A673 (cell line): ENCODE results near the gene CALN1. TPM values are rescaled to one million over a fixed set of nuclear protein-coding genes. Genes with fewer than 3 reads are reported as not detected.

ENCODE experiments used
- BruUV-seq: library from RNA; stranded (reverse); fragments of 400-500 nt; replicated peaks from 2 replicates; lab custom pipeline; 2021; lab: Mats Ljungman, UMichigan
- CTCF ChIA-PET: fragments of 300-600 bp; sonication (Branson Sonifier 250); formaldehyde crosslinking; loops from one replicate; lab custom pipeline; 2022; ENCODE audit warnings: antibody characterized with exemption; lab: Charles Lee
- POLR2A ChIA-PET: fragments of 300-600 bp; sonication (Branson Sonifier 250); formaldehyde crosslinking; loops from one replicate; lab custom pipeline; 2022; ENCODE audit warnings: antibody characterized with exemption; ENCODE audit not compliant: low non-redundant PET; lab: Charles Lee
- DNase-seq: peaks from one replicate; pipeline ENCODE4 v3.0.0-alpha.2; 2015; ENCODE audit warnings: low spot score
- H3K27ac ChIP-seq: fragments of 200-600 bp; sonication (generic); 2 replicates; pipeline ENCODE4 v1.5.1; 2016; ENCODE audit warnings: mixed run types, low read depth, mild to moderate bottlenecking, mixed read lengths, antibody characterized with exemption, low read length; ENCODE audit not compliant: poor library complexity, severe bottlenecking
- H3K27me3 ChIP-seq: fragments of 200-600 bp; sonication (generic); replicated peaks from 2 replicates; pipeline ENCODE4 v1.6.1; 2017; ENCODE audit warnings: mixed run types, low read depth, mild to moderate bottlenecking, mixed read lengths, antibody characterized with exemption, low read length; ENCODE audit not compliant: insufficient read depth, poor library complexity
- H3K36me3 ChIP-seq: fragments of 200-600 bp; sonication (generic); 2 replicates; pipeline ENCODE4 v1.6.1; 2016; ENCODE audit warnings: mixed run types, mild to moderate bottlenecking, mixed read lengths, antibody characterized with exemption, low read length; ENCODE audit not compliant: insufficient read depth, poor library complexity, severe bottlenecking
- H3K4me1 ChIP-seq: fragments of 200-600 bp; sonication (generic); 2 replicates; pipeline ENCODE4 v1.6.1; 2017; ENCODE audit warnings: mixed run types, mild to moderate bottlenecking, mixed read lengths, antibody characterized with exemption, low read length; ENCODE audit not compliant: insufficient read depth, poor library complexity, severe bottlenecking
- H3K4me3 ChIP-seq: fragments of 200-600 bp; sonication (generic); 2 replicates; pipeline ENCODE4 v1.5.1; 2016; ENCODE audit warnings: low read depth, mixed run types, mild to moderate bottlenecking, mixed read lengths, low read length; ENCODE audit not compliant: poor library complexity, severe bottlenecking
- H3K9me3 ChIP-seq: fragments of 200-600 bp; sonication (generic); 2 replicates; pipeline ENCODE4 v1.6.1; 2016; ENCODE audit warnings: mixed run types, low read depth, mild to moderate bottlenecking, mixed read lengths, antibody characterized with exemption, low read length; ENCODE audit not compliant: poor library complexity, severe bottlenecking
- CTCF ChIP-seq: fragments of 300-800, 200-600 bp; sonication (generic); conservative IDR thresholded peaks from 2 replicates; pipeline ENCODE4 v1.5.1; 2017; ENCODE audit warnings: low read depth, mild to moderate bottlenecking, antibody characterized with exemption, low read length, moderate library complexity, mixed read lengths
- EZH2 ChIP-seq: fragments of 200-600 bp; sonication (generic); IDR thresholded peaks from 2 replicates; pipeline ENCODE4 v1.6.1; 2017; ENCODE audit warnings: borderline replicate concordance, low read depth, mild to moderate bottlenecking, mixed read lengths, antibody characterized with exemption, low read length; ENCODE audit not compliant: poor library complexity, severe bottlenecking
- intact Hi-C: fragments of 100-400 bp; cut with micrococcal nuclease; formaldehyde crosslinking; loops from one replicate; pipeline ENCODE4 v1.10.0; 2022; ENCODE audit not compliant: unreplicated experiment
- total RNA-seq: library from RNA; stranded (reverse); gene quantifications from 2 replicates; pipeline ENCODE4 v1.2.3, GENCODE V29; 2021

The CALN1 gene
- total RNA-seq, 1 experiment from 2014 or later = not detected

- TF ChIP-seq CTCF (no peak), EZH2 (no peak)
- intact Hi-C loops = no loop called here
- Histone ChIP-seq H3K9me3 (peaks cover 2% of the 10 kb centered on the region), H3K4me1 (no peaks in the 10 kb centered on the region), H3K36me3 (no peaks in the 10 kb centered on the region), H3K4me3 (no peak overlapping the region), H3K27ac (no peak overlapping the region), H3K27me3 (no peaks in the 10 kb centered on the region)
- no peak for DNase-seq
- ChIA-PET CTCF (no interaction called here), POLR2A (no interaction called here)
- BruUV-seq = no TSS peak
These were observed 324.2 kb downstream of the CALN1 start for GRCh38 chr7:72087926-72088325.

DNA sequence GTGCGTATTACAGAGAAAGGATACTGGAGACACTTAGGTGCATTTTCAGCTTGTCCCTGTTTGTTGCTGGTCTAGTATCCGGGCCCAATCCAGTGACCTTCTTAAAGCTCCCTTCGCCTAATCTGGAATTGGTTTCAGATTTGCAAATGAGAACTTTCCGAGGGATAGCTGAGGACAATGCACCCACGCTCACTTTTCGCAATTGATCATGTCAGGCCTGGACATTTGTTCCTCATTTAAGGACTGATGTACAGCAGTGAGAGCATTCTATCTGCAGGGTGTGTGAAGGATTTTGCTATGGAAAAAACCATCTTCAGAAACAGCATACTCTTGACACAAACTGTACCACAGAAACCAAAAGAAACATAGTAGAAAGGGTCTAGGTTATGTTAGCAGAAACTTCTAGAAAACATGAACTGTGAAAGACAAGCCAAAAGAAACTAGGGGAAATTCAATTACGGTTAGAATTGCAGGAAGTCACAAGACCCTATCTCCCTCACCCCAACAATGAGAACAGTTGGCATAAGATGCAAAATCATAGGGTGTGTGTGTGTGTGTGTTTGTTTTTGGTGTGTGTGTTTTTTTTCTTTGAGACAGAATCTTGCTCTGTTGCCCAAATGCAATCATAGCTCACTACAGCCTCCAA lies 331.1 kb downstream of the CALN1 start:
- intact Hi-C loops = no loop called here

GRCh38 chr7:72080341-72080766 lies 331.8 kb downstream of the CALN1 start:
- H3K27me3 ChIP-seq = no peaks in the 10 kb centered on the region
- DNase-seq = no peak
- TF ChIP-seq CTCF (no peak), EZH2 (no peak)
- no peak overlapping the region for H3K4me3 ChIP-seq
- no peak overlapping the region for H3K27ac ChIP-seq
- POLR2A ChIA-PET = no interaction called here
- intact Hi-C loops = no loop called here
- BruUV-seq = no TSS peak
- CTCF ChIA-PET = interaction anchor here (0.6 kb wide), 1 partner anchor 14 kb away, joined by 3 read pairs; no protein-coding TSS in a partner anchor
- peaks cover 10% of the 10 kb centered on the region for H3K9me3 ChIP-seq
- H3K36me3 ChIP-seq = no peaks in the 10 kb centered on the region
- no peaks in the 10 kb centered on the region for H3K4me1 ChIP-seq

More for the DNA sequence above, 331.1 kb downstream of the CALN1 start:
- POLR2A ChIA-PET = no interaction called here
- H3K4me3 ChIP-seq = no peak overlapping the region
- CTCF ChIA-PET = interaction anchor here (0.6 kb wide), 1 partner anchor 15 kb away, joined by 3 read pairs; no protein-coding TSS in a partner anchor
- no peak overlapping the region for H3K27ac ChIP-seq
- H3K9me3 ChIP-seq = peaks cover 7% of the 10 kb centered on the region
- TF ChIP-seq CTCF (no peak), EZH2 (no peak)
- H3K27me3 ChIP-seq = no peaks in the 10 kb centered on the region
- BruUV-seq = no TSS peak
- no peaks in the 10 kb centered on the region for H3K36me3 ChIP-seq
- no peaks in the 10 kb centered on the region for H3K4me1 ChIP-seq
- DNase-seq = no peak
